Measurements from ENCODE around the gene CCDC141. TPM values are rescaled to one million over a fixed set of nuclear protein-coding genes. Genes with fewer than 3 reads are reported as not detected.

Gene CCDC141
- total RNA-seq, 2 donors from 2014 or later: 5.3 to 9.4 TPM

GRCh38 chr2:178843697-178844096 is 206.2 kb downstream of the CCDC141 start:
- H3K4me1 Mint-ChIP-seq (ENCODE audit: low read depth): no peaks in the 10 kb centered on the region
- DNase-seq: no peak
- H3K9me3 Mint-ChIP-seq: no peaks in the 10 kb centered on the region
- ATAC-seq (replicated peaks in 1 of 2): no peak
- H3K27ac Mint-ChIP-seq: no peak overlapping the region
- H3K27me3 Mint-ChIP-seq (ENCODE audit: low read depth): no peaks in the 10 kb centered on the region
- peaks cover 4 to 7% of the 10 kb centered on the region in 2 donors for H3K36me3 Mint-ChIP-seq (ENCODE audit: insufficient read depth in 2 of 2)
- H3K4me3 Mint-ChIP-seq: no peak overlapping the region

GRCh38 chr2:178836807-178837206 is 213.1 kb downstream of the CCDC141 start:
- ATAC-seq (replicated peaks in 1 of 2) (no peak), DNase-seq (no peak)
- Mint-ChIP-seq H3K27me3 (ENCODE audit: low read depth) (no peaks in the 10 kb centered on the region), H3K27ac (no peak overlapping the region), H3K9me3 (no peaks in the 10 kb centered on the region), H3K4me1 (ENCODE audit: low read depth) (no peaks in the 10 kb centered on the region), H3K36me3 (ENCODE audit: insufficient read depth in 2 of 2) (peaks cover 1 to 2% of the 10 kb centered on the region in 2 donors), H3K4me3 (no peak overlapping the region)

- ATAC-seq (replicated peaks in 1 of 2) (no peak), DNase-seq (no peak)
- H3K4me3 Mint-ChIP-seq: no peak overlapping the region
Measured at GRCh38 chr2:178834086-178834485, 215.9 kb downstream of the CCDC141 start.

GRCh38 chr2:178833382-178833781 is 216.6 kb downstream of the CCDC141 start:
- peaks cover 15% of the 10 kb centered on the region for H3K4me1 Mint-ChIP-seq (ENCODE audit: low read depth)
- no peaks in the 10 kb centered on the region for H3K27me3 Mint-ChIP-seq (ENCODE audit: low read depth)
- H3K4me3 Mint-ChIP-seq: no peak overlapping the region
- H3K27ac Mint-ChIP-seq: no peak overlapping the region
- H3K36me3 Mint-ChIP-seq (ENCODE audit: insufficient read depth in 2 of 2): peaks cover 1 to 2% of the 10 kb centered on the region in 2 donors
- no peak for ATAC-seq (replicated peaks in 1 of 2)
- H3K9me3 Mint-ChIP-seq: no peaks in the 10 kb centered on the region
- DNase-seq: no peak

More at GRCh38 chr2:178834086-178834485, 215.9 kb downstream of the CCDC141 start:
- H3K27ac Mint-ChIP-seq: no peak overlapping the region
- no peaks in the 10 kb centered on the region for H3K9me3 Mint-ChIP-seq
- no peaks in the 10 kb centered on the region for H3K27me3 Mint-ChIP-seq (ENCODE audit: low read depth)
- peaks cover 1 to 2% of the 10 kb centered on the region in 2 donors for H3K36me3 Mint-ChIP-seq (ENCODE audit: insufficient read depth in 2 of 2)
- H3K4me1 Mint-ChIP-seq (ENCODE audit: low read depth): peaks cover 12% of the 10 kb centered on the region

GRCh38 chr2:178830451-178830850 is 219.5 kb downstream of the CCDC141 start:
- Mint-ChIP-seq H3K27me3 (ENCODE audit: low read depth) (no peaks in the 10 kb centered on the region), H3K4me3 (no peak overlapping the region), H3K36me3 (ENCODE audit: insufficient read depth in 2 of 2) (peaks cover 1 to 2% of the 10 kb centered on the region in 2 donors), H3K9me3 (no peaks in the 10 kb centered on the region), H3K27ac (no peak overlapping the region), H3K4me1 (ENCODE audit: low read depth) (peaks cover 15% of the 10 kb centered on the region)
- ATAC-seq (replicated peaks in 1 of 2) (no peak), DNase-seq (no peak)

- no peaks in the 10 kb centered on the region for H3K27me3 Mint-ChIP-seq (ENCODE audit: low read depth)
- no peak for ATAC-seq (replicated peaks in 1 of 2)
- no peaks in the 10 kb centered on the region for H3K9me3 Mint-ChIP-seq
- no peak for DNase-seq
- no peak overlapping the region for H3K4me3 Mint-ChIP-seq
- peaks cover 15% of the 10 kb centered on the region for H3K4me1 Mint-ChIP-seq (ENCODE audit: low read depth)
- no peak overlapping the region for H3K27ac Mint-ChIP-seq
- peaks cover 1 to 2% of the 10 kb centered on the region in 2 donors for H3K36me3 Mint-ChIP-seq (ENCODE audit: insufficient read depth in 2 of 2)
Measured at GRCh38 chr2:178829981-178830380, 220.0 kb downstream of the CCDC141 start.

- no peak for DNase-seq
- H3K4me3 Mint-ChIP-seq: no peak overlapping the region
Measured at GRCh38 chr2:178829299-178829960, 220.5 kb downstream of the CCDC141 start.

GRCh38 chr2:178828486-178828881 is 221.5 kb downstream of the CCDC141 start:
- H3K36me3 Mint-ChIP-seq (ENCODE audit: insufficient read depth in 2 of 2): peaks cover 1 to 2% of the 10 kb centered on the region in 2 donors
- peaks cover 15% of the 10 kb centered on the region for H3K4me1 Mint-ChIP-seq (ENCODE audit: low read depth)
- no peak overlapping the region for H3K4me3 Mint-ChIP-seq
- ATAC-seq (replicated peaks in 1 of 2) (no peak), DNase-seq (no peak)
- H3K27me3 Mint-ChIP-seq (ENCODE audit: low read depth): no peaks in the 10 kb centered on the region
- no peaks in the 10 kb centered on the region for H3K9me3 Mint-ChIP-seq
- H3K27ac Mint-ChIP-seq: no peak overlapping the region

More at GRCh38 chr2:178829299-178829960, 220.5 kb downstream of the CCDC141 start:
- Mint-ChIP-seq H3K4me1 (ENCODE audit: low read depth) (peaks cover 15% of the 10 kb centered on the region), H3K27me3 (ENCODE audit: low read depth) (no peaks in the 10 kb centered on the region), H3K36me3 (ENCODE audit: insufficient read depth in 2 of 2) (peaks cover 1 to 2% of the 10 kb centered on the region in 2 donors), H3K9me3 (no peaks in the 10 kb centered on the region), H3K27ac (no peak overlapping the region)
- no peak for ATAC-seq (replicated peaks in 1 of 2)

- H3K9me3 Mint-ChIP-seq: no peaks in the 10 kb centered on the region
- no peak for ATAC-seq (replicated peaks in 1 of 2)
- peaks cover 15% of the 10 kb centered on the region for H3K4me1 Mint-ChIP-seq (ENCODE audit: low read depth)
- no peak overlapping the region for H3K4me3 Mint-ChIP-seq
- H3K27ac Mint-ChIP-seq: no peak overlapping the region
- no peaks in the 10 kb centered on the region for H3K36me3 Mint-ChIP-seq (ENCODE audit: insufficient read depth in 2 of 2)
- DNase-seq: no peak
- H3K27me3 Mint-ChIP-seq (ENCODE audit: low read depth): no peaks in the 10 kb centered on the region
Measured at GRCh38 chr2:178827739-178828485, 222.0 kb downstream of the CCDC141 start.

- no peak for ATAC-seq (replicated peaks in 1 of 2)
- H3K36me3 Mint-ChIP-seq (ENCODE audit: insufficient read depth in 2 of 2): no peaks in the 10 kb centered on the region
- H3K4me1 Mint-ChIP-seq (ENCODE audit: low read depth): peaks cover 15% of the 10 kb centered on the region
- no peak overlapping the region for H3K4me3 Mint-ChIP-seq
- no peak for DNase-seq
- H3K27me3 Mint-ChIP-seq (ENCODE audit: low read depth): no peaks in the 10 kb centered on the region
- no peak overlapping the region for H3K27ac Mint-ChIP-seq
- H3K9me3 Mint-ChIP-seq: no peaks in the 10 kb centered on the region
Measured at GRCh38 chr2:178827111-178827510, 222.8 kb downstream of the CCDC141 start.

- no peaks in the 10 kb centered on the region for H3K36me3 Mint-ChIP-seq (ENCODE audit: insufficient read depth in 2 of 2)
- ATAC-seq (replicated peaks in 1 of 2) (no peak), DNase-seq (no peak)
- H3K4me1 Mint-ChIP-seq (ENCODE audit: low read depth): peaks cover 10% of the 10 kb centered on the region
- no peak overlapping the region for H3K4me3 Mint-ChIP-seq
- H3K27me3 Mint-ChIP-seq (ENCODE audit: low read depth): no peaks in the 10 kb centered on the region
- no peak overlapping the region for H3K27ac Mint-ChIP-seq
- no peaks in the 10 kb centered on the region for H3K9me3 Mint-ChIP-seq
Measured at GRCh38 chr2:178825183-178825582, 224.8 kb downstream of the CCDC141 start.

GRCh38 chr2:178824181-178824580 is 225.8 kb downstream of the CCDC141 start:
- Mint-ChIP-seq H3K9me3 (no peaks in the 10 kb centered on the region), H3K4me1 (ENCODE audit: low read depth) (peaks cover 10% of the 10 kb centered on the region), H3K36me3 (ENCODE audit: insufficient read depth in 2 of 2) (no peaks in the 10 kb centered on the region), H3K27me3 (ENCODE audit: low read depth) (no peaks in the 10 kb centered on the region), H3K27ac (no peak overlapping the region), H3K4me3 (no peak overlapping the region)
- ATAC-seq (replicated peaks in 1 of 2): no peak
- DNase-seq: no peak

- Mint-ChIP-seq H3K9me3 (no peaks in the 10 kb centered on the region), H3K27ac (peak overlapping the region; percentile 43), H3K4me1 (ENCODE audit: low read depth) (peaks cover 5% of the 10 kb centered on the region), H3K4me3 (peak overlapping the region in 1 of 2 donors; percentile 42), H3K36me3 (ENCODE audit: insufficient read depth in 2 of 2) (no peaks in the 10 kb centered on the region), H3K27me3 (ENCODE audit: low read depth) (no peaks in the 10 kb centered on the region)
- DNase-seq (peak in 1 of 2 donors; percentile 4), ATAC-seq (replicated peaks in 1 of 2) (peak; percentile 46 to 60)
Measured at GRCh38 chr2:178819992-178820391, 229.9 kb downstream of the CCDC141 start.
